Endothelial cell (in vitro differentiated cells): ENCODE results near the gene ECE1. TPM values are rescaled to one million over a fixed set of nuclear protein-coding genes. Genes with fewer than 3 reads are reported as not detected.

Experiments
- DNase-seq: peaks from one replicate; pipeline ENCODE4 v3.0.0; 2021; ENCODE audit warnings: low spot score
- H3K27ac Mint-ChIP-seq: one replicate; pipeline ENCODE4 v1.8.0; 2021; ENCODE audit warnings: mixed read lengths, inconsistent platforms; ENCODE audit not compliant: unreplicated experiment
- H3K27me3 Mint-ChIP-seq: one replicate; pipeline ENCODE4 v1.8.0; 2021; ENCODE audit warnings: mild to moderate bottlenecking, moderate library complexity, mixed read lengths, inconsistent platforms; ENCODE audit not compliant: unreplicated experiment
- H3K36me3 Mint-ChIP-seq: one replicate; pipeline ENCODE4 v1.8.0; 2021; ENCODE audit warnings: mild to moderate bottlenecking, low read depth, mixed read lengths, inconsistent platforms; ENCODE audit not compliant: unreplicated experiment
- H3K4me1 Mint-ChIP-seq: one replicate; pipeline ENCODE4 v1.8.0; 2021; ENCODE audit warnings: mild to moderate bottlenecking, mixed read lengths, inconsistent platforms; ENCODE audit not compliant: unreplicated experiment
- H3K4me3 Mint-ChIP-seq: one replicate; pipeline ENCODE4 v1.8.0; 2021; ENCODE audit warnings: mild to moderate bottlenecking, mixed read lengths, inconsistent platforms; ENCODE audit not compliant: unreplicated experiment
- H3K9me3 Mint-ChIP-seq: one replicate; pipeline ENCODE4 v1.8.0; 2021; ENCODE audit warnings: mixed read lengths, inconsistent platforms; ENCODE audit not compliant: unreplicated experiment
- total RNA-seq: library from RNA; stranded (reverse); fragmentation: NEBNext Ultra II Directional; extraction: Animal tissue kit (Norgen Biotek cat#: 25700); gene quantifications from one replicate; pipeline ENCODE4 v1.2.1, GENCODE V29; 2021; ENCODE audit not compliant: unreplicated experiment
- TF ChIP-seq, protein P1 (sequence below): fragments of 200-600 bp; sonication (generic); IDR thresholded peaks from one replicate; pipeline ENCODE4 v1.5.0; 2021; ENCODE audit warnings: antibody characterized with exemption; ENCODE audit not compliant: unreplicated experiment

ECE1 gene
- total RNA-seq, 1 donor from 2014 or later = 328 TPM

DNA sequence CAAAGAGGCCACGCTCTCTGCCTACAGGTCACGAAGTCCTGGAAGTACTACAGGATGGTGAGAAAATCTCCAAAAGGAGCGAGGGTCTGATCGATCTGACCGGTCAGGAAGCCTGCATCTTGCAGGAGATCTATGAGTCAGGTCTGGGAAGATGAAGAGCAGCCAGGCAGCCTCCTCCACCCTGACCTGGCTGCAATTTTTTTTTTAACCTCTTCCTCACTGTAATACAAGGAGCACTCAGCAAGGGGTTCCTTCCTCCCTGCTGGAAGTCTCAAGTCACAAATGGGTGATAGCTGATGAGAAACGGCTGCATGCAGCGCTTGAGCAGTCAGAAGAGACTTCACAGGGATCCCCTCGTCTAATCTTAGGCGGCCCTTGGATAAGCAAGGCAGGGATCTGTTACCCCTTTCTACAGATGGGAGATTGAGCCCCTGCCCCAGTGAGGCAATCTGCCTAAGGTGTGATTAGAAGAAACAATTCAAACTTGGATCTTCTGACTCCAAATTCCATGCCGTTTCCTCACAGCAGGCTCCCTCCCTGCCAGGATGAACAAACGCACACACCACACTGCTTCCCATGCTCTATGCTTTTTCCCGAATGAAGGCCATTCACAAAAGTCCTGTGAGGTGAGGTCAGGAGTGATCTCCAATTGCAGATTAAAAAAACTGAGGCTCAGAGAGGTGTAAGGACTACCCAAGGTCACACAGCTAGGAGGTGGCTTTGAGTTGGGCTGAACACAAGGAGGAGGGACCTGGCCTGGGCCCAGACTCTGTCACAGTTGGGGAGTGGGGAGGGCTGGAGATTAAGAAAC is 48.3 kb downstream of the ECE1 start:
- H3K27ac Mint-ChIP-seq = no peak overlapping the region
- no peaks in the 10 kb centered on the region for H3K9me3 Mint-ChIP-seq
- H3K4me3 Mint-ChIP-seq = no peak overlapping the region
- no peaks in the 10 kb centered on the region for H3K4me1 Mint-ChIP-seq
- H3K27me3 Mint-ChIP-seq = no peaks in the 10 kb centered on the region
- TF ChIP-seq, protein P1, sequence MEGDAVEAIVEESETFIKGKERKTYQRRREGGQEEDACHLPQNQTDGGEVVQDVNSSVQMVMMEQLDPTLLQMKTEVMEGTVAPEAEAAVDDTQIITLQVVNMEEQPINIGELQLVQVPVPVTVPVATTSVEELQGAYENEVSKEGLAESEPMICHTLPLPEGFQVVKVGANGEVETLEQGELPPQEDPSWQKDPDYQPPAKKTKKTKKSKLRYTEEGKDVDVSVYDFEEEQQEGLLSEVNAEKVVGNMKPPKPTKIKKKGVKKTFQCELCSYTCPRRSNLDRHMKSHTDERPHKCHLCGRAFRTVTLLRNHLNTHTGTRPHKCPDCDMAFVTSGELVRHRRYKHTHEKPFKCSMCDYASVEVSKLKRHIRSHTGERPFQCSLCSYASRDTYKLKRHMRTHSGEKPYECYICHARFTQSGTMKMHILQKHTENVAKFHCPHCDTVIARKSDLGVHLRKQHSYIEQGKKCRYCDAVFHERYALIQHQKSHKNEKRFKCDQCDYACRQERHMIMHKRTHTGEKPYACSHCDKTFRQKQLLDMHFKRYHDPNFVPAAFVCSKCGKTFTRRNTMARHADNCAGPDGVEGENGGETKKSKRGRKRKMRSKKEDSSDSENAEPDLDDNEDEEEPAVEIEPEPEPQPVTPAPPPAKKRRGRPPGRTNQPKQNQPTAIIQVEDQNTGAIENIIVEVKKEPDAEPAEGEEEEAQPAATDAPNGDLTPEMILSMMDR = no peak
- peaks cover 45% of the 10 kb centered on the region for H3K36me3 Mint-ChIP-seq
- DNase-seq = no peak

DNA sequence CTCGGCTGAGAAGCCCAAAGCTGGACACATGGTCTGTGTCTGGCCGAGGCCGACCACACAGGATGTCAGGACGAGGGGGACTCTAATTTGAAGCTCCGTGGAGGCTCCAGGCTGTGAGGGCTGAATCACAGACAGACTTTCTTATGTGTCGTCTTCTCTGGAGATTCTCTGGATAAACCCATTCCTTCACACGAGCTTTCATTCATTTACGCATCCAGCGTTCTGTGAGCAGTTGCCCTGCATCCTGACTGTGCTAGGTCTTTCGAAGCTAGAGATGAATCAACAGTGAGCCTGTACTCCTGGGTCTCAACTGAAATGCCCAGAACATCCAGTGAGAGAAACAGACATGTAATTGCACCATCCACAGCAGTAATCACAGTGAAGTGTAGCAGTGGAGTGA is 49.6 kb downstream of the ECE1 start:
- no peaks in the 10 kb centered on the region for H3K4me1 Mint-ChIP-seq
- H3K27me3 Mint-ChIP-seq = no peaks in the 10 kb centered on the region
- H3K4me3 Mint-ChIP-seq = no peak overlapping the region
- TF ChIP-seq, protein P1 = no peak
- peaks cover 45% of the 10 kb centered on the region for H3K36me3 Mint-ChIP-seq
- no peak for DNase-seq
- H3K27ac Mint-ChIP-seq = no peak overlapping the region
- H3K9me3 Mint-ChIP-seq = no peaks in the 10 kb centered on the region

DNA sequence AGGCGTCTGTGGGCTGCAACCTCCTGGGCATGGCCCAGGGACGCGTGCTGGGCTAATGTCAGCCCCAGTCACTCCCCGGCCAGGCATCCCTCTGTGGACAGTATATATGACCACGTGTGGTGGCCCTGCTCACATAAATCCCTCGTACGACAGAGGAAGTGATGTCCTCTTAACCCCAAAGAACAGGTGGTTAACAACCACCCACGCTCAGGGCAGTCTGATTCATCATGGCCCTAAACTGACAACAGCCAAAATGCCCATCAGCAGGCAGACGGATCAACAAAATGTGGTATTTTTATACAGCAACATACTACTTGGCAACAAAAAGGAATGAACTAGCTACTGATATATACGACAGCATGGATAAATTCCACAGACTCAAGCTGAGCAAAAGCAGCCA is 51.0 kb downstream of the ECE1 start:
- Mint-ChIP-seq H3K4me3 (no peak overlapping the region), H3K27ac (no peak overlapping the region), H3K9me3 (no peaks in the 10 kb centered on the region), H3K36me3 (peaks cover 43% of the 10 kb centered on the region), H3K27me3 (no peaks in the 10 kb centered on the region), H3K4me1 (no peaks in the 10 kb centered on the region)
- TF ChIP-seq, protein P1 = no peak
- DNase-seq = no peak

DNA sequence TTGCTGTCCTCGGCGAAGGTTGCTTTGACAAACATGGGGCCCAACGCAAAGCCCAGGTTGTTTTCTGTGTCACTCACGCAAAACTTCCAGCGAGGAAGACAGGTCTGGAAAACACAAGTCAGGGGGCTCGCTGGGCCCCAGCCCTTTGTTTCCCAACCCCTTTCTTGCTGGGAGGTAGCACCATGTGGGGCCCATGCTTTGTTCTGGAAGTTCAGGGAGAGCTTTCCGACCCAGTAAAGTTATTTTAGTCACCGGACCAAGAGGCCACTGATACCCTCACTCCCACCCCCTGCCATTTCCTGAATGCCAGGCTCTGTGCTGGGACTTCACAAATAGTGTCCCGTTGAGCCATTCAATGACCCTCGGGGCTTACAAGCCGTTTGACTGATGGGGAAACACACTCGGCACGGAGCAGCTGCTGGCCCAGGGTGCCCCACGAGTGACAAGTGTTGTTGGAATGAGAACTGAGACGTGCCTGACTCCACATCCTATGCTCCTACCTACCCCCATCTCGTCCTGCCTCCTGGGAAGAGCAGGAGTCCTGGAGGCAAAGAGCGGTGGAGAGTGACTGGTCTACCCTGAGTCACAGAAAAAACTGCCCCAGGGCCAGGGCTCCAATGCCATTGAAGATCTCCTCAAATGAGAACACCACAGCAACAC is 52.0 kb downstream of the ECE1 start:
- no peaks in the 10 kb centered on the region for H3K27me3 Mint-ChIP-seq
- DNase-seq = no peak
- H3K27ac Mint-ChIP-seq = no peak overlapping the region
- peaks cover 46% of the 10 kb centered on the region for H3K36me3 Mint-ChIP-seq
- H3K4me3 Mint-ChIP-seq = no peak overlapping the region
- H3K4me1 Mint-ChIP-seq = no peaks in the 10 kb centered on the region
- TF ChIP-seq, protein P1 = no peak
- no peaks in the 10 kb centered on the region for H3K9me3 Mint-ChIP-seq

DNA sequence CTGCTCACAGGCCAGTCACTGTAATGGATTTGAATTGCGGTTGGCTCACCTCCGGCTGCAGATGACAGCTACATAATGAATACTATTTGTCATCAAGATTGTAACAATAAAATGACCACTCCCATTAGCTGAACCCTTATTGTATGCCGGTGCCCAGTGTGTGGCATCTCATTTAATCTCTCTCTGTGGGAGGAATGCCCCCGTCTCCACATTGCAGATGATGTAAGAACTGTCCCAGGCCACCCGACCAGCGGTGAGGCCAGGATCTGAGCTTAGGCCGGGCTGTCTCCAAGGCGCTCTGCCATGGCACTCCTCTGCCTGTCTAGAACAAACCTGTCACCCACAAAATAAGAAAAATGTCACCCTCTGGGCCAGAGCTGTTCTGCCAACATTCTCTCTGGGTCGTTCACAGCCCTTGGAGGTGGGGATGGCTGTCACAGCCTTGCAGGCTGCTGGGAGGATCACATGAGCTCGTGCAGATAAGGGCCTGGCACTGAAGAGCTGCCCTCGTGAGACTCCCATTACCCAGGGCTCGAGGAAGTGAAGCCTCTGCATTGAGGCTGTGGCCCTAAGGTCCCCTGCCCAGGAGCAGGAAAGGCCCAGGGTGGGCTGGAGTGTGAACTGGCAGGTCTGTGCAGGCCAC is 52.7 kb downstream of the ECE1 start:
- H3K27me3 Mint-ChIP-seq = no peaks in the 10 kb centered on the region
- peaks cover 44% of the 10 kb centered on the region for H3K36me3 Mint-ChIP-seq
- no peaks in the 10 kb centered on the region for H3K9me3 Mint-ChIP-seq
- no peaks in the 10 kb centered on the region for H3K4me1 Mint-ChIP-seq
- TF ChIP-seq, protein P1 = no peak
- H3K4me3 Mint-ChIP-seq = no peak overlapping the region
- DNase-seq = no peak
- no peak overlapping the region for H3K27ac Mint-ChIP-seq
